ENCODE data around the gene TMEM135.

Gene TMEM135

GRCh38 chr11:87190071-87190470, 152.3 kb downstream of the TMEM135 start:
- Mint-ChIP-seq H3K27ac (no peak overlapping the region), H3K4me3 (no peak overlapping the region), H3K4me1 (no peaks in the 10 kb centered on the region), H3K9me3 (no peaks in the 10 kb centered on the region), H3K36me3 (ENCODE audit: low read depth) (no peaks in the 10 kb centered on the region), H3K27me3 (ENCODE audit: low read depth, poor library complexity) (no peaks in the 10 kb centered on the region)
- TF ChIP-seq CTCF (IDR thresholded peaks at IDR 0.05) = no peak
- no peak for DNase-seq

- no peak for DNase-seq
- H3K27ac Mint-ChIP-seq = peak overlapping the region; percentile 32
- H3K36me3 Mint-ChIP-seq (ENCODE audit: low read depth) = no peaks in the 10 kb centered on the region
- no peaks in the 10 kb centered on the region for H3K4me1 Mint-ChIP-seq
- H3K9me3 Mint-ChIP-seq = no peaks in the 10 kb centered on the region
- TF ChIP-seq CTCF (IDR thresholded peaks at IDR 0.05) = no peak
- H3K4me3 Mint-ChIP-seq = no peak overlapping the region
- no peaks in the 10 kb centered on the region for H3K27me3 Mint-ChIP-seq (ENCODE audit: low read depth, poor library complexity)
These were observed 156.2 kb downstream of the TMEM135 start for GRCh38 chr11:87193756-87194470.

GRCh38 chr11:87194985-87195820, 157.5 kb downstream of the TMEM135 start:
- Mint-ChIP-seq H3K27ac (no peak overlapping the region), H3K4me3 (no peak overlapping the region)
- DNase-seq = no peak

GRCh38 chr11:87198266-87198881, 160.6 kb downstream of the TMEM135 start:
- no peak for TF ChIP-seq CTCF (IDR thresholded peaks at IDR 0.05)
- Mint-ChIP-seq H3K9me3 (no peaks in the 10 kb centered on the region), H3K36me3 (ENCODE audit: low read depth) (peaks cover 6% of the 10 kb centered on the region), H3K27ac (peak overlapping the region; percentile 58), H3K27me3 (ENCODE audit: low read depth, poor library complexity) (no peaks in the 10 kb centered on the region), H3K4me1 (peaks cover 4% of the 10 kb centered on the region), H3K4me3 (no peak overlapping the region)
- DNase-seq = no peak

More at GRCh38 chr11:87194985-87195820, 157.5 kb downstream of the TMEM135 start:
- Mint-ChIP-seq H3K36me3 (ENCODE audit: low read depth) (no peaks in the 10 kb centered on the region), H3K4me1 (peaks cover 4% of the 10 kb centered on the region), H3K27me3 (ENCODE audit: low read depth, poor library complexity) (no peaks in the 10 kb centered on the region), H3K9me3 (no peaks in the 10 kb centered on the region)
- TF ChIP-seq CTCF (IDR thresholded peaks at IDR 0.05) = no peak

- no peak for DNase-seq
- no peaks in the 10 kb centered on the region for H3K9me3 Mint-ChIP-seq
- H3K4me1 Mint-ChIP-seq = peaks cover 4% of the 10 kb centered on the region
- H3K27ac Mint-ChIP-seq = no peak overlapping the region
- no peaks in the 10 kb centered on the region for H3K27me3 Mint-ChIP-seq (ENCODE audit: low read depth, poor library complexity)
- no peak for TF ChIP-seq CTCF (IDR thresholded peaks at IDR 0.05)
- peaks cover 7% of the 10 kb centered on the region for H3K36me3 Mint-ChIP-seq (ENCODE audit: low read depth)
- no peak overlapping the region for H3K4me3 Mint-ChIP-seq
These were observed 163.6 kb downstream of the TMEM135 start for GRCh38 chr11:87201376-87201775.
